Measurements from ENCODE around the gene SLC6A19.

SLC6A19 gene

DNA sequence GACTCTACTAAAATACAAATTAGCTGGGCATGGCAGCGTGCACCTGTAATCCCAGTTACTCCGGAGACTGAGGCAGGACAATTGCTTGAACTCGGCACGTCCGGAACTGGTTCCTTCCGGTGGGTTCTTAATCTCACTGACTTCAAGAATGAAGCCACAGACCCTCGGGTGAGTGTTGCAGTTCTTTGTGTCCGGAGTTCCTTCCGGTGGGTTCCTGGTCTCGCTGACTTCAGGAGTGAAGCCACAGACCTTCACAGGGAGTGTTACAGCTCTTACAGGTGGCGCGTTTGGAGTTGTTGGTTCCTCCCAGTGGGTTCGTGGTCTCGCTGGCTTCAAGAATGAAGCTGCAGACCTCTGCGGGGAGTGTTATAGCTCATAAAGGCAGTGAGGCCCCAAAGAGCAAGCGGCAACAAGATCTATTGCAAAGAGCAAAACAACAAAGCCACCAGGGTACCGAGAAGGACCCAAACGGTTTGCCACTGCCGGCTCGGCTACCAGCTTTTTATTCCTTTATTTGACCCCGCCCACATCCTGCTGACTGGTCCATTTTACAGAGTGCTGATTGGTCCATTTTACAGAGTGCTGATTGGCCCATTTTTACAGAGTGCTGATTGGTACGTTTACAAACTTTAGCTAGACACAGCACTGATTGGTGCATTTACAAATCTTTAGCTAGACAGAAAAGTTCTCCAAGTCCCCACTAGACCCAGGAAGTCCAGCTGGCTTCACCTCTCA is 28.6 kb upstream of the SLC6A19 start:
- TF ChIP-seq GATA3 (IDR thresholded peaks at IDR 0.05; ENCODE audit: low read depth, low read length): no peak
- TF ChIP-seq GATA2 (IDR thresholded peaks at IDR 0.05; ENCODE audit: low read depth, low read length): no peak

DNA sequence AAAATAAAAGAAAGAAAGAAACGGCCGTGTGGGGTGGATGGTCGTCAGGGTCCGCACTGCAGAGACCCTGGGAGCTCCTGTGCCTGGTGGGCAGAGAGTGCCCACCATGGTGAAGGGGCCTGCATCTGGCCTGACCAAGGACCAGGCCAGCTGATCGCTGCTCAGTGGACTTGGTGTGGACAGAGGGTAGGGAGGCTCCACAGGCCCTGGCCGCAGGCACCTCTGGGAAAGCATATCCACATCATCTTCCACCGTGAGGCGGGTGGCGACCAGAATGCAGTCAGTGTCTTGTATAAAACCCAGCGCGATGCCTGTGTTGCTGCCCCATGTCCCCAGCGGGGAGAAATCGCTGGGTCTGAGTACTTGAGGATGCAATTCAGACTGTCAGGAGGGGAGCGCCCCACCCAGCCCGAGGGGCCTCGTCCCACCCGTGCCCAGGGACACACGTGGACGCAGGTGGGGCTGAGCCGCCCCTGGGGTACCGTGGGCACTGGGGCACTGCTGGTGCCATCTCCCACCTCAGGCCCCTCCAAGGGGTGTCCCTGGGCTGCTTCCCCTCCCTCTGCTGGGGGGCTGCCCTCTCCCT is 27.8 kb upstream of the SLC6A19 start:
- TF ChIP-seq GATA2 (IDR thresholded peaks at IDR 0.05; ENCODE audit: low read depth, low read length) (no peak), GATA3 (IDR thresholded peaks at IDR 0.05; ENCODE audit: low read depth, low read length) (no peak)

- TF ChIP-seq GATA3 (IDR thresholded peaks at IDR 0.05; ENCODE audit: low read depth, low read length): no peak
- no peak for TF ChIP-seq GATA2 (IDR thresholded peaks at IDR 0.05; ENCODE audit: low read depth, low read length)
These were observed 27.1 kb upstream of the SLC6A19 start for GRCh38 chr5:1174122-1174936.

DNA sequence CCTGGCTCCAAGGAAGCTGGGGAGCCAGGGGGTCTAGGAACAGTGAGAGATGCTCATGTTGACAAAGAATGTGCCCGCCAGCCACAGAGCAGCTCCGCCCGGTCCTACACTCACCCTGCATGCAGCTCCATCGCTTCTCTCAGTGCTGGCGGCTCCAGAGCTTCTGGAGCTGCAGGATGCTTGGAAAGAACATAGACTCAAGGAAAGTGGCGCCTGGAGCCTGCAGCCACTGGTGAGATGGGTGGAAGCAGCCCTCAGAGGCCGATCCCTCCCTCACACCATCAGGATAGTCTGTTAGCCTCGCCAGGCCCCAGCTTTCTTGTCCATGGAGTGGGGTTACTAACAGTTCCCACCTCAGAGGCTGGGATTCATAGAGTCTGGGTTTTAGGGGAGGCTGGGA is 26.4 kb upstream of the SLC6A19 start:
- TF ChIP-seq GATA3 (IDR thresholded peaks at IDR 0.05; ENCODE audit: low read depth, low read length) (no peak), GATA2 (IDR thresholded peaks at IDR 0.05; ENCODE audit: low read depth, low read length) (no peak)

GRCh38 chr5:1175801-1176472 is 25.5 kb upstream of the SLC6A19 start:
- TF ChIP-seq GATA3 (IDR thresholded peaks at IDR 0.05; ENCODE audit: low read depth, low read length) (no peak), GATA2 (IDR thresholded peaks at IDR 0.05; ENCODE audit: low read depth, low read length) (no peak)

DNA sequence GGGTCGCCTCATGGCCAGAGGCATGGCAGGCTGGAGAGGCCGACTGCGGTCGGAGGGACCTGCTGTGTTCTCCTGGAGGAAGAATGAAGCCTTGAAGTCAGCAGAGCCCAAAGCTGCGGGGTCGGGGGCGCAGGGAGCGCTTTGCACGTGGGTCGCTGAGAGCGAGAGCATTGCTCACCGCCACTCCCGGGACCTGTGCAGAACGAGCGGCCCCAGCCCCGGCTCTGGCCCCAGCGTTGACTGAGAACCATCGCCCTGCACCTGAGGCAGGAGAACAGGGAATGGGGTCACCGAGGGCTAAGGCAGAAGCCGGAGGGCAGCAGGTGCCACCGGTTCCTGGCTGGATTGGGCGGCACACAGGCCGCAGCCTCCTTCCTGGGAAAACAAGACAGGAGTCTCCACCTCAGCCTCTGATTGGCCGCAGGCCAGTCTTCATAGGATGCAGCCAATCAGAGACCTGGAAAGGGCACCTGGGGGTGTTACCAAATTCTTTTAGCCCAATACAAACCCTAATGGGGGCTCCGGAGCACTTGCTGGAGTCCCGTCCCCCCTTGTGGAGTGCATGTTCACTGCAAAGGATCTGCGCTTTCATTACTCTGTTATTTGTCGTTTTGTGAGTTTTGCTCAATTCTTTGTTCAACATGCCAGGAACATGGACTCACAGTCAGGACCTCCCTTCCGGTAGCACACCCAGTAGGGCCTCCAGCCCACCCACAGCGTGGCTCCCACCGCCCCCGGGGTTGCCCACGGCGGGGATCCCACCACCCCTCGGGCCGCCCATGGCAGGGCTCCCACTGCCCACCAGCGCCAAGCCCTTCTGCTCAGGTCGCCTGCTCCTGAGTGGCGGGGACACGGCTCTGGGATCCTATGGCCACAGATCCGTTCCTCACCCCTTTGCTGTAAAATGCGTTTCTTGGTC is 24.7 kb upstream of the SLC6A19 start:
- TF ChIP-seq GATA2 (IDR thresholded peaks at IDR 0.05; ENCODE audit: low read depth, low read length): no peak
- TF ChIP-seq GATA3 (IDR thresholded peaks at IDR 0.05; ENCODE audit: low read depth, low read length): no peak

GRCh38 chr5:1177826-1178528 is 23.4 kb upstream of the SLC6A19 start:
- TF ChIP-seq GATA2 (IDR thresholded peaks at IDR 0.05; ENCODE audit: low read depth, low read length): no peak
- no peak for TF ChIP-seq GATA3 (IDR thresholded peaks at IDR 0.05; ENCODE audit: low read depth, low read length)

DNA sequence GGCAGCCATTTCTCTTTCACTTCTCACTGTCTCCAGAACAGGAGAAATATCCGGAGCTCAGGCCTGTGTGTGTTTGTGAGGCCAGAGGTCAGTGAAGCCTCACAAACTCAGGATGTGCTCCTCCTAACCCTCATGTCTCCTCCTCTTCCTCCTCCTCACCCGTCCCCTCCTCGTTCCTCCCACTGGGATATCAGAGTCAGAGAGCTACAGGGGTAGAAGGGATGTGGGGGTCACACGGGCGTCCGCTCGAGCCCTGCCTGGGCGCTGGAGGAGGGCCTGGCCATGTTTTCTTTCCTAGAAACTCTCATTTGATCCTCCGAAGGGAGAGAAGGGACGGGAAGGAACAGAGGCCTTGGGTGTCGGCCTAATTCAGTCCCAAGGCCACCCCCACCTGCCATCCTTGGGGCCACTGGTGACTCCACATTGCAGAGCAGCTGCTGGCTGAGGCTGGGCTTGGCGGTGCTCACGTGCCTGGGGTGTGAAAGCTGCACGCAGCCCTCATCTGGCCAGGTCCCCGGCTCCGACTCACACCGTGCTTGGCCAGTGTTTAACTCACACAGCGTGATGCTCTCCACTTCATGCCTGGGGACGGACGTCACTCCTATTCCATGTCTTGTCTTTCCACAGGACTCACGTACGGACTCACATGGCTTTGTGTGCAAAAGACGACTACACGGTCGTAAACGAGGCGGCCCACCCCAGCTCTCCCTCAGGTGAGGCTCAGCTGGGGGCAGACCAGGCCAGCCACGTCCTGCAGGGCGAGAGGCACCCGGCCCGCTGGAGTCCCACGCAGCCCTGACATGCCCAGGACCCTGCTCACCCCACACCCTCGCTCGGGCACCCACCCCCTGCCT is 22.6 kb upstream of the SLC6A19 start:
- no peak for TF ChIP-seq GATA3 (IDR thresholded peaks at IDR 0.05; ENCODE audit: low read depth, low read length)
- TF ChIP-seq GATA2 (IDR thresholded peaks at IDR 0.05; ENCODE audit: low read depth, low read length): no peak

DNA sequence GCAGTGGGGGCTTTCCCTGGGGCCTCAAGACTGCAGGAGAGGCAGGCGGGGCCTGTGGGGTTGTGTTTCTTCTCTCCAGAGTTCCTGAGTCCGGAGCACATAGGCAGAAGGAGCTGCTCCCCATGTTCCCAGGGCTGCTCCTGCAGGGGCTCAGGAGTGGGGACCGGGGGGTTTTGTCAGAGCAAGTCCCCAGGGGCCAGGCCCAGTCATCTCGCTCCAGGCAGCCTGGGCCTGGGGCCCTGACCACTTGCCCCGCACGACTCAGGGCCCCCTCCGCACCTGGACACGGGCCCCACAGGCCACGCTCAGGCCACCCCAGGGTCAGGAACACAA is 22.0 kb upstream of the SLC6A19 start:
- TF ChIP-seq GATA2 (IDR thresholded peaks at IDR 0.05; ENCODE audit: low read depth, low read length) (no peak), GATA3 (IDR thresholded peaks at IDR 0.05; ENCODE audit: low read depth, low read length) (no peak)

DNA sequence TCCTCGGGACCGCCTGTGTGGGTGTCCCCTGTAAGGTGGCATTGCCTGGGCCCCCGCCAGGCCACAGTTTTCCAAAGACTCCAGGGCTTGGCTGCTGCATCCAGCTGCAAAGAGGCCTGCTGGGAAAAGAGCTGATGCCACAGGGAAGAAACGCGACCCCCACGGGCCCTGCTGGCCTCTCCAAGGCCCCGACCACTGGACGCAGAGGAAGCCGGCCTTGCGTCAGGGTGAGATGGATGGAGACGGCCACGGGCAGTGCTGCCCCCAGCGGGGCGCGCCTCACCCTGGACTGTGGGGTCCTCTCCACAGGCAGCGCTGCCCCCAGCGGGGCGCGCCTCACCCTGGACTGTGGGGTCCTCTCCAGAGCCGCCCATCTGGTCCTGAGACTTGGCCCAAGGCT is 21.3 kb upstream of the SLC6A19 start:
- no peak for TF ChIP-seq GATA3 (IDR thresholded peaks at IDR 0.05; ENCODE audit: low read depth, low read length)

DNA sequence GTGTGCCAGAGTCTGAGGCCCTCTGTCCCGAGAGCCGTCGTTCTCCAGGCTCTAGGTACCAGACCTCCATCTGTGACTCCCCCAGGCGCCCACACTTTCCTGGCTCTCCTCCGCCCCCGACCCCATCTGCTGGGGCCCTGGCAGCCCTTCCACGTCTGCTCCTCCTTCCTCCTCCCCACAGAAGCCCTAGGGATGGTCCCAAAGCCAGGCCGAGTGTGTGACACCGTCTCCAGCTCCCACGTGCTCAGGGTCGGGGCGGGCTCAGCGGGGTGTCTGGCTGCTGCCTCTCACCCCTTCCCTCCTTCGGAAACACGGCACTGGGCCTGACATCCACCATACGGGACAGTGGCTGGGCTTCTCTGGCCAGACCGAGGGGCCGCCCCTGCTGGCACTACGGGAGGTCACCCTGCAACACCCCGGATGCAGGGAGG is 20.5 kb upstream of the SLC6A19 start:
- TF ChIP-seq GATA2 (IDR thresholded peaks at IDR 0.05; ENCODE audit: low read depth, low read length): no peak
- no peak for TF ChIP-seq GATA3 (IDR thresholded peaks at IDR 0.05; ENCODE audit: low read depth, low read length)
